CD4-positive, CD25-positive, alpha-beta regulatory T cell (primary cell): ENCODE data around the gene CCDC60. TPM values are rescaled to one million over a fixed set of nuclear protein-coding genes. Genes with fewer than 3 reads are reported as not detected.

Experiments used
- ATAC-seq, 2 donors: fragments of 150-1000 bp; cut with Tn5 transposase; one replicate each; pipeline ENCODE4 v1.10.0; 2021; ENCODE audit warnings: low read depth in 2 of 2, moderate number of reproducible peaks in 2 of 2, moderate library complexity in 1 of 2
- DNase-seq, 3 donors: peaks; one replicate each; pipeline versions ENCODE4 v3.0.0 to v3.0.0-alpha.2; 2012 to 2022; ENCODE audit warnings: mixed read lengths in 1 of 3
- H3K27ac ChIP-seq: one replicate; pipeline ENCODE4 v1.7.0; 2013; ENCODE audit warnings: mild to moderate bottlenecking, low read length; ENCODE audit not compliant: insufficient read depth, poor library complexity, severe bottlenecking
- H3K27me3 ChIP-seq: one replicate; pipeline ENCODE4 v1.7.0; 2013; ENCODE audit warnings: low read length; ENCODE audit not compliant: control insufficient read depth, insufficient read depth
- H3K36me3 ChIP-seq: one replicate; pipeline ENCODE4 v1.7.0; 2013; ENCODE audit warnings: mild to moderate bottlenecking, low read length, moderate library complexity; ENCODE audit not compliant: control insufficient read depth, insufficient read depth
- H3K4me1 ChIP-seq: 2 replicates; pipeline ENCODE4 v1.7.0; 2013; ENCODE audit warnings: mild to moderate bottlenecking, low read length; ENCODE audit not compliant: insufficient read depth, control insufficient read depth, poor library complexity, severe bottlenecking
- H3K4me3 ChIP-seq: one replicate; pipeline ENCODE4 v1.7.0; 2013; ENCODE audit warnings: low read depth, mild to moderate bottlenecking, low read length, moderate library complexity
- H3K9me3 ChIP-seq, 2 experiments: 1 replicate in 1 of 2; 2 replicates in 1 of 2; pipeline ENCODE4 v1.7.0; 2013; ENCODE audit warnings: low read length in 2 of 2, mild to moderate bottlenecking in 1 of 2, moderate library complexity in 1 of 2; ENCODE audit not compliant: control insufficient read depth in 2 of 2
- H3K27ac Mint-ChIP-seq, 3 donors: one replicate each; pipeline ENCODE4 v1.8.0; 2020 to 2022; ENCODE audit warnings: mild to moderate bottlenecking in 3 of 3, mixed read lengths in 3 of 3, moderate library complexity in 2 of 3
- H3K27me3 Mint-ChIP-seq: one replicate; pipeline ENCODE4 v1.8.0; 2022; ENCODE audit warnings: mild to moderate bottlenecking, mixed read lengths
- H3K36me3 Mint-ChIP-seq: one replicate; pipeline ENCODE4 v1.8.0; 2020; ENCODE audit warnings: mixed read lengths
- H3K4me1 Mint-ChIP-seq, 4 donors: one replicate each; pipeline ENCODE4 v1.8.0; 2020 to 2022; ENCODE audit warnings: mixed read lengths in 4 of 4, mild to moderate bottlenecking in 1 of 4
- H3K4me3 Mint-ChIP-seq, 4 donors: one replicate each; pipeline ENCODE4 v1.8.0; 2020 to 2022; ENCODE audit warnings: mild to moderate bottlenecking in 4 of 4, mixed read lengths in 4 of 4, moderate library complexity in 3 of 4
- H3K9me3 Mint-ChIP-seq, 7 donors: one replicate each; pipeline ENCODE4 v1.8.0; 2020 to 2022; ENCODE audit warnings: mixed read lengths in 7 of 7, mild to moderate bottlenecking in 3 of 7, moderate library complexity in 2 of 7
- polyA plus RNA-seq, 4 donors: library from polyadenylated mRNA; unstranded; fragments of 300-500 nt; fragmentation: Illumina TruSeq; gene quantifications; one replicate each; pipeline ENCODE4 v1.2.3, GENCODE V29; 2021
- total RNA-seq: library from RNA; stranded (reverse); gene quantifications from one replicate; pipeline ENCODE4 v1.2.3, GENCODE V29; 2022

Gene CCDC60
- total and polyA plus RNA-seq, 5 donors from 2014 or later, result not detected

GRCh38 chr12:119320678-119321077 is 13.9 kb upstream of the CCDC60 start:
- no peaks in the 10 kb centered on the region for H3K4me1 ChIP-seq
- H3K4me1 Mint-ChIP-seq, result no peaks in the 10 kb centered on the region
- H3K27ac ChIP-seq, result no peak overlapping the region
- H3K9me3 Mint-ChIP-seq, result peaks cover 0 to 7% (median 0%) of the 10 kb centered on the region in 7 donors
- no peak for ATAC-seq
- no peaks in the 10 kb centered on the region for H3K27me3 ChIP-seq
- H3K36me3 ChIP-seq, result no peaks in the 10 kb centered on the region
- no peak overlapping the region for H3K4me3 ChIP-seq
- no peak for DNase-seq
- no peak overlapping the region for H3K27ac Mint-ChIP-seq
- H3K27me3 Mint-ChIP-seq, result no peaks in the 10 kb centered on the region
- H3K9me3 ChIP-seq, result no peaks in the 10 kb centered on the region
- no peak overlapping the region for H3K4me3 Mint-ChIP-seq
- H3K36me3 Mint-ChIP-seq, result no peaks in the 10 kb centered on the region

- H3K27me3 ChIP-seq, result no peaks in the 10 kb centered on the region
- H3K36me3 ChIP-seq, result no peaks in the 10 kb centered on the region
- no peaks in the 10 kb centered on the region for H3K4me1 Mint-ChIP-seq
- peaks cover 0 to 10% (median 0%) of the 10 kb centered on the region in 7 donors for H3K9me3 Mint-ChIP-seq
- H3K27ac ChIP-seq, result no peak overlapping the region
- DNase-seq, result no peak
- H3K4me1 ChIP-seq, result no peaks in the 10 kb centered on the region
- no peak overlapping the region for H3K27ac Mint-ChIP-seq
- ATAC-seq, result no peak
- H3K4me3 ChIP-seq, result no peak overlapping the region
- no peak overlapping the region for H3K4me3 Mint-ChIP-seq
- H3K27me3 Mint-ChIP-seq, result no peaks in the 10 kb centered on the region
- no peaks in the 10 kb centered on the region for H3K36me3 Mint-ChIP-seq
- no peaks in the 10 kb centered on the region for H3K9me3 ChIP-seq
Measured at GRCh38 chr12:119322301-119322723, 12.2 kb upstream of the CCDC60 start.

- no peak overlapping the region for H3K4me3 ChIP-seq
- H3K27ac ChIP-seq, result no peak overlapping the region
- DNase-seq (no peak), ATAC-seq (no peak)
- H3K36me3 Mint-ChIP-seq, result no peaks in the 10 kb centered on the region
- H3K4me1 ChIP-seq, result no peaks in the 10 kb centered on the region
- H3K4me3 Mint-ChIP-seq, result no peak overlapping the region
- H3K27me3 ChIP-seq, result no peaks in the 10 kb centered on the region
- H3K9me3 ChIP-seq, result no peaks in the 10 kb centered on the region
- peaks cover 0 to 8% (median 0%) of the 10 kb centered on the region in 7 donors for H3K9me3 Mint-ChIP-seq
- no peaks in the 10 kb centered on the region for H3K4me1 Mint-ChIP-seq
- H3K27ac Mint-ChIP-seq, result no peak overlapping the region
- no peaks in the 10 kb centered on the region for H3K36me3 ChIP-seq
- no peaks in the 10 kb centered on the region for H3K27me3 Mint-ChIP-seq
Measured at GRCh38 chr12:119325813-119326212, 8.7 kb upstream of the CCDC60 start.

GRCh38 chr12:119326341-119326740 is 8.2 kb upstream of the CCDC60 start:
- H3K27me3 Mint-ChIP-seq, result no peaks in the 10 kb centered on the region
- no peak for ATAC-seq
- no peaks in the 10 kb centered on the region for H3K9me3 ChIP-seq
- H3K27ac ChIP-seq, result no peak overlapping the region
- H3K4me1 ChIP-seq, result no peaks in the 10 kb centered on the region
- no peak for DNase-seq
- no peaks in the 10 kb centered on the region for H3K4me1 Mint-ChIP-seq
- no peak overlapping the region for H3K27ac Mint-ChIP-seq
- peaks cover 0 to 8% (median 0%) of the 10 kb centered on the region in 7 donors for H3K9me3 Mint-ChIP-seq
- H3K27me3 ChIP-seq, result no peaks in the 10 kb centered on the region
- no peak overlapping the region for H3K4me3 Mint-ChIP-seq
- H3K36me3 Mint-ChIP-seq, result no peaks in the 10 kb centered on the region
- no peak overlapping the region for H3K4me3 ChIP-seq
- H3K36me3 ChIP-seq, result no peaks in the 10 kb centered on the region

- no peak for DNase-seq
- Histone ChIP-seq H3K4me3 (no peak overlapping the region), H3K27ac (no peak overlapping the region), H3K27me3 (no peaks in the 10 kb centered on the region), H3K36me3 (no peaks in the 10 kb centered on the region), H3K4me1 (no peaks in the 10 kb centered on the region), H3K9me3 (no peaks in the 10 kb centered on the region)
- peaks cover 0 to 7% (median under 1%) of the 10 kb centered on the region in 7 donors for H3K9me3 Mint-ChIP-seq
- no peaks in the 10 kb centered on the region for H3K36me3 Mint-ChIP-seq
- ATAC-seq, result no peak
- H3K27me3 Mint-ChIP-seq, result peaks cover 2% of the 10 kb centered on the region
- no peak overlapping the region for H3K4me3 Mint-ChIP-seq
- no peak overlapping the region for H3K27ac Mint-ChIP-seq
- H3K4me1 Mint-ChIP-seq, result no peaks in the 10 kb centered on the region
Measured at GRCh38 chr12:119327471-119327870, 7.1 kb upstream of the CCDC60 start.

GRCh38 chr12:119328111-119328510 is 6.4 kb upstream of the CCDC60 start:
- no peaks in the 10 kb centered on the region for H3K36me3 ChIP-seq
- Mint-ChIP-seq H3K9me3 (peaks cover 0 to 5% (median 2%) of the 10 kb centered on the region in 7 donors), H3K27me3 (peaks cover 4% of the 10 kb centered on the region), H3K4me3 (no peak overlapping the region), H3K27ac (no peak overlapping the region), H3K36me3 (no peaks in the 10 kb centered on the region), H3K4me1 (no peaks in the 10 kb centered on the region)
- ATAC-seq (no peak), DNase-seq (no peak)
- no peak overlapping the region for H3K4me3 ChIP-seq
- no peaks in the 10 kb centered on the region for H3K27me3 ChIP-seq
- no peaks in the 10 kb centered on the region for H3K4me1 ChIP-seq
- H3K27ac ChIP-seq, result no peak overlapping the region
- H3K9me3 ChIP-seq, result no peaks in the 10 kb centered on the region

- Histone ChIP-seq H3K4me3 (no peak overlapping the region), H3K4me1 (no peaks in the 10 kb centered on the region), H3K27ac (no peak overlapping the region), H3K27me3 (no peaks in the 10 kb centered on the region), H3K36me3 (no peaks in the 10 kb centered on the region), H3K9me3 (no peaks in the 10 kb centered on the region)
- Mint-ChIP-seq H3K27ac (no peak overlapping the region), H3K4me1 (peaks cover 0 to 4% (median 0%) of the 10 kb centered on the region in 4 donors), H3K4me3 (no peak overlapping the region), H3K36me3 (no peaks in the 10 kb centered on the region), H3K9me3 (peaks cover 0 to 4% (median 2%) of the 10 kb centered on the region in 7 donors), H3K27me3 (no peaks in the 10 kb centered on the region)
- DNase-seq (no peak), ATAC-seq (no peak)
Measured at GRCh38 chr12:119338593-119339363, 4.2 kb downstream of the CCDC60 start.

GRCh38 chr12:119340578-119340977 is 6.0 kb downstream of the CCDC60 start:
- no peak overlapping the region for H3K4me3 ChIP-seq
- H3K4me1 Mint-ChIP-seq, result no peaks in the 10 kb centered on the region
- H3K9me3 Mint-ChIP-seq, result peaks cover 0 to 5% (median 0%) of the 10 kb centered on the region in 7 donors
- no peaks in the 10 kb centered on the region for H3K9me3 ChIP-seq
- no peaks in the 10 kb centered on the region for H3K36me3 Mint-ChIP-seq
- H3K27me3 ChIP-seq, result no peaks in the 10 kb centered on the region
- ATAC-seq, result no peak
- no peak overlapping the region for H3K27ac ChIP-seq
- H3K36me3 ChIP-seq, result no peaks in the 10 kb centered on the region
- H3K4me1 ChIP-seq, result no peaks in the 10 kb centered on the region
- no peaks in the 10 kb centered on the region for H3K27me3 Mint-ChIP-seq
- no peak overlapping the region for H3K27ac Mint-ChIP-seq
- no peak for DNase-seq
- no peak overlapping the region for H3K4me3 Mint-ChIP-seq
